ENCODE data around the gene PSMB9.

Gene PSMB9

DNA sequence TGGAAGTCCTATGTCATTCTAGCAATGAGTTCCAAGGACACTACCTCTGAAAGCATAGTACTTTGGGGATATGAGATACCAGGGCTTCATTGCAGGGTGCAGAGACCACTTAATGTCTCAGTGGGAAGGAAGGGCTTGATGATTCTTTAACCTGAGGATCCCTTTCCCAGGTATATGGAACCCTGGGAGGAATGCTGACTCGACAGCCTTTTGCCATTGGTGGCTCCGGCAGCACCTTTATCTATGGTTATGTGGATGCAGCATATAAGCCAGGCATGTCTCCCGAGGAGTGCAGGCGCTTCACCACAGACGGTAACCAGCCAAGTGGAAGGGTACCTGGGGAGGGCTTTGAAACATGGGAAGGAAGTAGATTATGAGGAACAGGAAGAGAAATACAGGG lies 4.2 kb downstream of the PSMB9 start:
- no peaks in the 10 kb centered on the region for H3K9me3 Mint-ChIP-seq
- no peak overlapping the region for H3K4me3 Mint-ChIP-seq
- H3K27ac Mint-ChIP-seq = no peak overlapping the region
- peaks cover 7% of the 10 kb centered on the region for H3K4me1 Mint-ChIP-seq
- peaks cover 76% of the 10 kb centered on the region for H3K27me3 Mint-ChIP-seq (ENCODE audit: low read depth)
- H3K36me3 Mint-ChIP-seq (ENCODE audit: low read depth) = no peaks in the 10 kb centered on the region
- TF ChIP-seq, protein P1, sequence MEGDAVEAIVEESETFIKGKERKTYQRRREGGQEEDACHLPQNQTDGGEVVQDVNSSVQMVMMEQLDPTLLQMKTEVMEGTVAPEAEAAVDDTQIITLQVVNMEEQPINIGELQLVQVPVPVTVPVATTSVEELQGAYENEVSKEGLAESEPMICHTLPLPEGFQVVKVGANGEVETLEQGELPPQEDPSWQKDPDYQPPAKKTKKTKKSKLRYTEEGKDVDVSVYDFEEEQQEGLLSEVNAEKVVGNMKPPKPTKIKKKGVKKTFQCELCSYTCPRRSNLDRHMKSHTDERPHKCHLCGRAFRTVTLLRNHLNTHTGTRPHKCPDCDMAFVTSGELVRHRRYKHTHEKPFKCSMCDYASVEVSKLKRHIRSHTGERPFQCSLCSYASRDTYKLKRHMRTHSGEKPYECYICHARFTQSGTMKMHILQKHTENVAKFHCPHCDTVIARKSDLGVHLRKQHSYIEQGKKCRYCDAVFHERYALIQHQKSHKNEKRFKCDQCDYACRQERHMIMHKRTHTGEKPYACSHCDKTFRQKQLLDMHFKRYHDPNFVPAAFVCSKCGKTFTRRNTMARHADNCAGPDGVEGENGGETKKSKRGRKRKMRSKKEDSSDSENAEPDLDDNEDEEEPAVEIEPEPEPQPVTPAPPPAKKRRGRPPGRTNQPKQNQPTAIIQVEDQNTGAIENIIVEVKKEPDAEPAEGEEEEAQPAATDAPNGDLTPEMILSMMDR (IDR thresholded peaks at IDR 0.05; ENCODE audit: unreplicated experiment in 3 of 3) = no peak

GRCh38 chr6:32860674-32861073 lies 6.7 kb downstream of the PSMB9 start:
- TF ChIP-seq, protein P1 (IDR thresholded peaks at IDR 0.05; ENCODE audit: unreplicated experiment in 3 of 3) = no peak
- Mint-ChIP-seq H3K36me3 (ENCODE audit: low read depth) (no peaks in the 10 kb centered on the region), H3K27ac (no peak overlapping the region), H3K27me3 (ENCODE audit: low read depth) (peaks cover 70% of the 10 kb centered on the region), H3K9me3 (no peaks in the 10 kb centered on the region), H3K4me1 (no peaks in the 10 kb centered on the region), H3K4me3 (no peak overlapping the region)

- Mint-ChIP-seq H3K36me3 (ENCODE audit: low read depth) (no peaks in the 10 kb centered on the region), H3K9me3 (no peaks in the 10 kb centered on the region), H3K4me3 (no peak overlapping the region), H3K27ac (no peak overlapping the region), H3K27me3 (ENCODE audit: low read depth) (peaks cover 69% of the 10 kb centered on the region), H3K4me1 (no peaks in the 10 kb centered on the region)
- TF ChIP-seq, protein P1 (IDR thresholded peaks at IDR 0.05; ENCODE audit: unreplicated experiment in 3 of 3) = no peak
Measured at GRCh38 chr6:32862725-32863124, 8.7 kb downstream of the PSMB9 start.

GRCh38 chr6:32865724-32866443 lies 11.9 kb downstream of the PSMB9 start:
- no peaks in the 10 kb centered on the region for H3K4me1 Mint-ChIP-seq
- TF ChIP-seq, protein P1 (IDR thresholded peaks at IDR 0.05; ENCODE audit: unreplicated experiment in 3 of 3) = no peak
- no peak overlapping the region for H3K4me3 Mint-ChIP-seq
- H3K27me3 Mint-ChIP-seq (ENCODE audit: low read depth) = peaks cover 63% of the 10 kb centered on the region
- no peak overlapping the region for H3K27ac Mint-ChIP-seq
- no peaks in the 10 kb centered on the region for H3K36me3 Mint-ChIP-seq (ENCODE audit: low read depth)
- no peaks in the 10 kb centered on the region for H3K9me3 Mint-ChIP-seq

DNA sequence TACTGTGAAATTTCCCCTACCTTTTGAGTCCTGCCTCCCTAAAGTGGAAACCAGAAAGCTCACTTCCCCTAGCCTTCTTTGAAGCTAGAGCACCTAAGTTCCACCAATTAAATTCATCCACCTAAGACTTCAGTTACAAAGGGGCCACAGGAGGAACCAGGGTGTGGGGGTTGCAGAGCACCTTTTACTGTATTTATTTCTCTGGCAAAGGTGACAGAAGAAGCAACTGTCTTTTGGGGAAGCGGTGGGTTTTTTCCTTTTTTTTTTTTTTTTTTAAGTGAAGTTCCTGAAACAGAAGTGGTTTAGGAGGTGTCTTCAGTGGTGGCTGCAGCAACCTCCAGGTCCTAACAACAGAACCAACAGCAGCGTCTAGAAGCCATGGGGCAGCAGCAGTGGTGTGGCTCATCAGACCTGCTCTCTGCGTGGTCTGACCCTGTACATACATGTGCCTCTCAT lies 13.1 kb downstream of the PSMB9 start:
- Mint-ChIP-seq H3K27ac (no peak overlapping the region), H3K4me1 (no peaks in the 10 kb centered on the region), H3K36me3 (ENCODE audit: low read depth) (no peaks in the 10 kb centered on the region), H3K27me3 (ENCODE audit: low read depth) (peaks cover 67% of the 10 kb centered on the region), H3K9me3 (no peaks in the 10 kb centered on the region), H3K4me3 (no peak overlapping the region)
- TF ChIP-seq, protein P1 (IDR thresholded peaks at IDR 0.05; ENCODE audit: unreplicated experiment in 3 of 3) = no peak

All from nephron (organoid).